Measurements from ENCODE around the gene DENND1C. TPM values are rescaled to one million over a fixed set of nuclear protein-coding genes. Genes with fewer than 3 reads are reported as not detected.
"Not testable (repeated sequence)": the region's sequence is repeated elsewhere in the genome, so short reads cannot be mapped to it uniquely, and the experiment has no call there.

Gene DENND1C
- total RNA-seq, 1 donor from 2014 or later = 70.0 TPM

DNA sequence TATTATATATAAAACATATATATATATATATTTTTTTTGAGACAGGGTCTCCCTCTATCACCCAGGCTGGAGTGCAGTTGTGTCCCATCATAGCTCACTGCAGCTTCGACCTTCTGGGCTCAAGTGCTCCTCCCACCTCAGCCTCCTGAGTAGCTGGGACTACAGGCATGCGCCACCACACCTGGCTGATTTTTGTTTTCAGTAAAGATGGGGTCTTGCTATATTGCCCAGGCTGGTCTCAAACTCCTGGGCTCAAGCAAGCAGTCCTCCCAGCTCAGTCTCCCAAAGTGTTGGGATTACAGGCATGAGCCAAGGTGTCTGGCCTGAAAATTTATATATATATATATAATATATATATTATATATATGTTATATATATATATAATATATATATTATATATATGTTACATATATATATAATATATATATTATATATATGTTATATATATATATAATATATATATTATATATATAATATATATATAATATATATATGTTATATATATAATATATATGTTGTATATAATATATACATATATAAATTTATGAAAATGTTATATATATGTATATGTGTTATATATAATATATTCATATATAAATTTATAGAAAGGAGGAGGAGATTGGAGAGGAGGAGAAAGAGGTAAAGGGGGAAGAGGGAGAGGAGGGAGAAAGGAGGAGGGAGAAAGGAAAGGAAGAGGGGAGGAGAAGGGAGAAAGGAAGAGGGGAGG is 52.7 kb downstream of the DENND1C start:
- intact Hi-C loops (cut with micrococcal nuclease) = loop anchor here (10.0 kb wide), 1 partner anchor 76 kb away; the partner anchor contains the start of gene TUBB4A
- not testable (repeated sequence) for H3K9me3 Mint-ChIP-seq; H3K27ac Mint-ChIP-seq; H3K4me3 Mint-ChIP-seq (ENCODE audit: low read depth); H3K36me3 Mint-ChIP-seq (ENCODE audit: low read depth); DNase-seq (ENCODE audit: low spot score); H3K27me3 Mint-ChIP-seq (ENCODE audit: low read depth)
- H3K4me1 Mint-ChIP-seq (ENCODE audit: low read depth) = peaks cover 10% of the 10 kb centered on the region

DNA sequence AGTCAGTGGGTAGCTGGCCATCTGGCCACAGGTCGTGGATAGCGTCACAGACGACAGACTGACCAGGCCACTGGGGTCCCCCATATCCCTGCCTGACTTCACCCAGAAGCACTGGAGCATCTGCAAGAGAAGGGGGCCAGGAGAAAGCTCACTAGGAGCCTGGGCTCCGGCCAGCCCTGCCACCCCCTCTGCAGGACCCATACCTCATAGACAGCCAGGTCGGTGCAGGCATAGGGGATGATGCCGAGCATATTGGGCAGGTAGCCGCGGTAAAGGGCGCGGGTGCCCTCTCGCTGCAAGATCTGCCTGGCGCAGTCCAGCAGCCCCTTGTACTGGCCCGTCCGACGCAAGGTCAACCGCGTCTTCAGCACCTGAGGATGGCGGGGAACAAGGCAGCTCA is 54.5 kb downstream of the DENND1C start:
- Mint-ChIP-seq H3K4me3 (ENCODE audit: low read depth) (no peak overlapping the region), H3K9me3 (peaks cover 3% of the 10 kb centered on the region), H3K4me1 (ENCODE audit: low read depth) (peaks cover 22% of the 10 kb centered on the region), H3K27me3 (ENCODE audit: low read depth) (no peaks in the 10 kb centered on the region), H3K36me3 (ENCODE audit: low read depth) (peaks cover 19% of the 10 kb centered on the region), H3K27ac (no peak overlapping the region)
- no peak for DNase-seq (ENCODE audit: low spot score)
- intact Hi-C loops (cut with micrococcal nuclease) = loop anchor here (10.0 kb wide), 1 partner anchor 78 kb away; the partner anchor contains the start of gene TUBB4A

DNA sequence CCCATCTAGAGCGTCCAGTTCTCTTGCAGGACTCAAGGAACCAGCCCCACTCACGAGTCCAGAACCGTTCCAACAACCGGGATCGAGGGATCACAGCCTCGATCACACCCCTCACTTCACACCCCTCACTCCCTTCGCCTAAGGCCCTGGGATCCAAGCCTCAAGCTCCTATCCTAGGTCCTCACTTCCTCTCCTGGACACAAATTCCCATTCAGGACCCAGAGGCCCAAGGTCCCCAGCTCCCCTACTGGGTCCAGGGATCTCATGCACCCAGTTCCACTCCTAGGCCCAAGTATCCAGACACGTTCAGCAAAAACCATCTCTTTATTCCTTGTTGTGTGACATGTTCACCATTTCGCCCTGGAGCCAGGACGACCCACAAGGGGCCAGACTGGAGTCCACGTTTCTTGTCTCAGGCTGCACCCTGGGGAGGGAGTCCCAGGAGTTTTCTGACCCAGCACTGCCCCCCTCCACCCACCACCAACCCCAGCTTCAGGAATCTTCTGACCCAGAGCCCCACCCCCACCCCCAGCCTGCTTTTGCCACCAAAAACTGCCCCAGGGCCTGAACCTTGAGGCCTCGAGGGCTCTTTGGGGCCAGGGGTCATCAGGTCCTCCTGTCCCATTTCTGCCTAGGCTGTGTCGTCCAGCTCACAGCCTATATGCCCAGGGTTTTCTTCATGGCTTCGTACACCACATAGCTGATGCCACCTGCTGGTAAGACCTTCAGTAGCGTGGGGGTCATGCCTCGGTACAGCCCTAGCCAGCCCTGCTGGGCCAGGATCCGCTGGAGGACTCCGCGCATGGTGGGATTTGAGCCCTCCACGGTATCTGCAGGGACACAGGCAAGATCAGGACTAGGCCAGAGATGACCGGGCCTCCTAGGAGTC is 55.6 kb downstream of the DENND1C start:
- peaks cover 24% of the 10 kb centered on the region for H3K4me1 Mint-ChIP-seq (ENCODE audit: low read depth)
- DNase-seq (ENCODE audit: low spot score) = no peak
- peaks cover 3% of the 10 kb centered on the region for H3K9me3 Mint-ChIP-seq
- H3K27me3 Mint-ChIP-seq (ENCODE audit: low read depth) = no peaks in the 10 kb centered on the region
- peak overlapping the region; percentile 96 for H3K27ac Mint-ChIP-seq
- H3K4me3 Mint-ChIP-seq (ENCODE audit: low read depth) = peak overlapping the region; percentile 74
- peaks cover 31% of the 10 kb centered on the region for H3K36me3 Mint-ChIP-seq (ENCODE audit: low read depth)
- intact Hi-C loops (cut with micrococcal nuclease) = loop anchor here (1.0 to 10.0 kb wide), 5 partner anchors 33 to 79 kb away; partner anchors contain the start of genes CLPP, GTF2F1 and TUBB4A

DNA sequence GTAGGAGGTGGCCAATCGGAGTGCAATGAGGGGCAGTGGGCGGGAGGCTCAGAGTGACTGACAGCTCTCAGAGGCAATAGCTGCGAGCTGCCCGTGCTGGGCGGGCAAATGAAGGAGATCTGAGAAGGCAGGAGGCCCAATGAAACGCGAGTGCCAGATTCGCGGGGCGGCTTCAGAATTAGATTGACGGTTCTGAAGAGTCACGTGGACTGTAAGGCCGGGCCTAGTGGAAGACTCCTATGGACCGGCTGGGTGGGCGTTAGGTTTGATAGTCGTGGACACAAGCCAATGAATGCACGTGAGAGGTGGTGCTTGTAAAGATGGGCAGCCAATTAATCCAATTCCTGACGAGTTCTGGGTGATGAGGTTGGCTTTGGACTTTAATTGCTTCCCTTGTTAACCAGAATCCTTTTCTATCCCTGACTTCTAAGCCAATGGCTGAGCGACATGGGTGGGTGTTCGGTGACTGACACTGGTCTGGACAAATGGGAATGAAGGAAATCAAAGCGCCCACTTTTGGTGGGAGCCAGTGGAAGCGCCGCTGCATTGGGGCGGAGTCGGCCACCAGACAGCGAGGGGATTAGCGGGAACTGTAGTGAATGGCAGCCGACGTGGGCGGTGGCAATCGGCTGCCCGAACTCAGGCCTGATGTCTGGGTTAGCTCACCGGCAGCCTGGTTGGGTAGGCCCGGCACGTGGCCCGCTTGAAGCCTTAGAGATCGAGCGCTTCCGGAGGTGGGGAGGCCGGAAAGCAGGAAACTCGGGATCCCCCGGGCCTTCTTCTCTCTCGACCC is 56.5 kb downstream of the DENND1C start:
- peak overlapping the region; percentile 74 for H3K4me3 Mint-ChIP-seq (ENCODE audit: low read depth)
- no peaks in the 10 kb centered on the region for H3K27me3 Mint-ChIP-seq (ENCODE audit: low read depth)
- intact Hi-C loops (cut with micrococcal nuclease) = loop anchor here (1.0 to 10.0 kb wide), 5 partner anchors 32 to 80 kb away; partner anchors contain the start of genes CLPP, GTF2F1 and TUBB4A
- peaks cover 3% of the 10 kb centered on the region for H3K9me3 Mint-ChIP-seq
- DNase-seq (ENCODE audit: low spot score) = peak; percentile 100
- H3K27ac Mint-ChIP-seq = peak overlapping the region; percentile 96
- peaks cover 39% of the 10 kb centered on the region for H3K36me3 Mint-ChIP-seq (ENCODE audit: low read depth)
- peaks cover 25% of the 10 kb centered on the region for H3K4me1 Mint-ChIP-seq (ENCODE audit: low read depth)

DNA sequence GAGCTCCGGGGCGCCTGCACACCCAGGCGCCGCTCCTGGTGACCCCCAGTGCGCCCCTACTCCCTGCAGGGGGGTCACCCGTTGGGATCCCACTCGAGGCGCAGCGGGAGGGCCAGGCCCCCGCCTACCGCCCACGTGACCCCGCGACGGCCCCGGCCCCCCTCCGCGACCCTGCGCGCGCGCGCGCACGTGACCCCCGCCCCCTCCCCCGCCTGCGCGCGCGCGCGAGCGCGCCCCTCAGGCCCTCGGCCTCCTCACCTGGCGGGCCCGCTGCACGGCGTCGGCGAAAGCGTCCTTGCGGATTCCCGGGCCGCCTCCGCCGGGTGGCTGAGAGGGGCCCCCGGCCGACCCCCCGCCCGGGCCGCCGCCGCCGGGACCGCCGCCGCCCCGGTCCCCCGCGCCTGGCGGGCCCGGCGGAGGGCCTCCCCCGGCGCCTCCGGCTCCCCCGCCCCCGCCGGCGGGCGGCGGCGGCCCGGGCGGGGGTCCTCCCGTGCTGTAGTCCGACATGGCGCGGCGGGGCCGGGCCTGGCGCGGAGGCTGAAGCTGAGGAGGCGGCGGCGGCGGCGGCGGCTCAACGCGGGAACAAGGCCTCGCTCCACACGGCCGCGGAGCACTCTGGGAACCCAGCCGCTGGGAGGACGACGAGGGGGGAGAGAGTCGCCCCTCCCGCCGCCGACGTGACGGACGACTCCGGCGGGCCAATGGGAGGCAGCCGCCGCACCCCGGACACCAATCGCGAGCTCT is 57.2 kb downstream of the DENND1C start, which contains the start of gene KHSRP:
Gene KHSRP, minus strand, starts transcription at position 617 of the 744 bp plus-strand sequence. Its CDS starts 110 bp downstream, at position 507.
- Mint-ChIP-seq H3K9me3 (peaks cover 3% of the 10 kb centered on the region), H3K27me3 (ENCODE audit: low read depth) (no peaks in the 10 kb centered on the region), H3K36me3 (ENCODE audit: low read depth) (peaks cover 44% of the 10 kb centered on the region), H3K27ac (peak within 1 kb of the TSS; percentile 96), H3K4me3 (ENCODE audit: low read depth) (peak within 1 kb of the TSS; percentile 94), H3K4me1 (ENCODE audit: low read depth) (peaks cover 21% of the 10 kb centered on the region)
- no peak for DNase-seq (ENCODE audit: low spot score)
- intact Hi-C loops (cut with micrococcal nuclease) = loop anchor here (2.0 to 10.0 kb wide), 2 partner anchors 64 to 80 kb away; partner anchors contain the start of genes CLPP and TUBB4A

DNA sequence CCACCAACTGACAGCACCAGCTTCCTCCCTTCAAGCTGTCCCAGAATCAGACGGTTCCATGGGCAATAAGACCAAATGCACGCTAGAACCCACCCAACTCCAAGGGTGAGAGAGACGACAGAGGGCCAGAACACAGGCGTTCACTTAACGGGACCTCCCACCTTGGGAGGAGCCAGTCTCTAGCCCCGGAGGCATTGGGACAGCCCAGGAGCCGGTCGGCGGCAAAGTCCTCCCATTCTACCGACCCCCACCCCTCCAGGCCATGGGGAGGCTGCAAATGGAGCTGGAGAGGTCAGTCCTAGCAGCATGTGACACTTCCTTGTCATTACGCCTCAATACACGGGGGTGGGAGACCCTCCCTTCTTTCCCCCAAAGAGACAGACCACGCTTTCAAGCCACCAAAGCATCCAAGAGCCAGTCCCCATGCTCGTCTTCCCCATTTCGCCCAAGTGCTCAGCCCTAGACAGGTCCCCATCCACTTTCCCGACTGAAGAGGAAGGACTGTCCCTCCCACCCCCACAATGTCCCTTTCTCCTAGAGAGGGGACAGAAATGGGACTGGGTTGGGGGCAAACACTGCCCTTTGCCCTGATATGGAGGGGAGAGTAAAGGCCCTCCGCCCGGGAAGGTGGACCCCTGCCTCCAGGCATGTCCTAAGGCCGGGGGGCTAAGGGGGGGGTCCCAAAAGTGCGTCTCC is 57.9 kb downstream of the DENND1C start:
- intact Hi-C loops (cut with micrococcal nuclease) = loop anchor here (2.0 to 10.0 kb wide), 2 partner anchors 63 to 81 kb away; partner anchors contain the start of genes CLPP and TUBB4A
- Mint-ChIP-seq H3K36me3 (ENCODE audit: low read depth) (peaks cover 51% of the 10 kb centered on the region), H3K4me1 (ENCODE audit: low read depth) (peaks cover 21% of the 10 kb centered on the region), H3K4me3 (ENCODE audit: low read depth) (peak overlapping the region; percentile 94), H3K27me3 (ENCODE audit: low read depth) (no peaks in the 10 kb centered on the region), H3K27ac (peak overlapping the region; percentile 74), H3K9me3 (peaks cover 3% of the 10 kb centered on the region)
- peak; percentile 44 for DNase-seq (ENCODE audit: low spot score)

DNA sequence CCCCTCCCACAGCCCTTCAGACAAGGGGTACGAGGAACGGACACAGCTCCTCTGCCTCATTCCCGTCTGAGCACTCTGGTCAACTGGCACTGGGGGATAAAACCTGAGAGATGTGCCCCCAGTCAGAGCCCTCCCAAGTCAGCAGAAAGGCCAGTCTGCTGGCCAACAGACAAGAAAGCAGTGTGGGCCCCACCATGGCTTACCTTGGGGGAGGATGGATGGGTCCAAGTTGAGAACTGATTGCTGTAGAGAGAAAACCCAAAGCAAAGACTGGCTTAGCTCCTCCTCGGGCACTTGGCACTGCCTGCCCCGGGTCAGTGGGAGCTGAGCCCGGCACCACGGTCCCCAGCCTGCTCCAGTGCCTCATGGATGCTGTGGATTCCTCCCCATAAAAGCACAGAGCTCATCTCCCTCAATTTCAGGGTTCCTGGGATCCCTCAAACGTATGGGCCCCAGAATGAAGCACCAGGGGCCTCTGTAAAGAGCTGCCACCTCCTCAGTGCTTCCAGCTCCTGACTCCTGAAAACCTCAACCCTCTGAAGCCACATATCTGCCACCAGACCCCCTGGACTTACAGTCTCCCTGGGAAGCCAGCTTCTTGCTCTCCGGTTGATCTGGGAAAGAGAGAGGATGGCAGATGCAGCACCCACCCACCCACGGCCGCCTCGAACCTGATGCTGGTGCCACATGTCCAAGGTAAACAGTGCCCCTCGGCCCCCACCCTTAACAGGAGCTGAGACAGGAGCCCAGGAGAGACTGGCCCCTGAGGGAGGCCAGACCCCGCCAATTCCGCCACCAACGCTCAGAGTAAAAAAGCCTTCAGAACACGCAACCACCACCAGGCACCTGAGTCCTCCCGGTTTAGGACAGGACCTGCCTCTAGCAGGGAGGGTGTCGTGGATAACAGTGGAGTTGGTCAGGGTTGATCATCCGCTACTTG is 60.2 kb downstream of the DENND1C start:
- Mint-ChIP-seq H3K4me3 (ENCODE audit: low read depth) (no peak overlapping the region), H3K4me1 (ENCODE audit: low read depth) (peaks cover 21% of the 10 kb centered on the region), H3K27me3 (ENCODE audit: low read depth) (no peaks in the 10 kb centered on the region), H3K27ac (no peak overlapping the region), H3K36me3 (ENCODE audit: low read depth) (peaks cover 73% of the 10 kb centered on the region), H3K9me3 (peaks cover 3% of the 10 kb centered on the region)
- intact Hi-C loops (cut with micrococcal nuclease) = loop anchor here (10.0 kb wide), 1 partner anchor 83 kb away; the partner anchor contains the start of gene TUBB4A
- DNase-seq (ENCODE audit: low spot score) = no peak

DNA sequence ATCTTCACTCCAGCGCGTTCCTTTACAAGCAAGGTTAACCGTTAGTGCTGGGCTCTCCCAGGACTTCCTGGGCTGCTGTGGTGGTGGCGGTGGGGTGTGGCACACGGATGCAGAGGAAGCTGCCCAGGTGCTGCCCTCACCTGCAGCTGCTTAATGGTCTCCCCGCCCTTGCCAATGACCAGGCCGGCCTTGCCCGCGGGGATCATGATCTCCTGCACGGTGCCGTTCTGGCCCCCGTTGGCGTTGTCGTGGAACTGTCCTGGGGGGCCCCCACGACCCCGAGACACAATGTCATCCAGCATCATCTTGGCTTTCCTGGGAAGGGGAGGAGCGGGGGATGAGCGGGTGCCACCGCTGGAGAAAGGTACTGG is 63.0 kb downstream of the DENND1C start:
- intact Hi-C loops (cut with micrococcal nuclease) = no loop called here
- Mint-ChIP-seq H3K4me3 (ENCODE audit: low read depth) (no peak overlapping the region), H3K4me1 (ENCODE audit: low read depth) (peaks cover 14% of the 10 kb centered on the region), H3K27ac (no peak overlapping the region), H3K36me3 (ENCODE audit: low read depth) (peaks cover 88% of the 10 kb centered on the region), H3K27me3 (ENCODE audit: low read depth) (no peaks in the 10 kb centered on the region), H3K9me3 (no peaks in the 10 kb centered on the region)
- no peak for DNase-seq (ENCODE audit: low spot score)

DNA sequence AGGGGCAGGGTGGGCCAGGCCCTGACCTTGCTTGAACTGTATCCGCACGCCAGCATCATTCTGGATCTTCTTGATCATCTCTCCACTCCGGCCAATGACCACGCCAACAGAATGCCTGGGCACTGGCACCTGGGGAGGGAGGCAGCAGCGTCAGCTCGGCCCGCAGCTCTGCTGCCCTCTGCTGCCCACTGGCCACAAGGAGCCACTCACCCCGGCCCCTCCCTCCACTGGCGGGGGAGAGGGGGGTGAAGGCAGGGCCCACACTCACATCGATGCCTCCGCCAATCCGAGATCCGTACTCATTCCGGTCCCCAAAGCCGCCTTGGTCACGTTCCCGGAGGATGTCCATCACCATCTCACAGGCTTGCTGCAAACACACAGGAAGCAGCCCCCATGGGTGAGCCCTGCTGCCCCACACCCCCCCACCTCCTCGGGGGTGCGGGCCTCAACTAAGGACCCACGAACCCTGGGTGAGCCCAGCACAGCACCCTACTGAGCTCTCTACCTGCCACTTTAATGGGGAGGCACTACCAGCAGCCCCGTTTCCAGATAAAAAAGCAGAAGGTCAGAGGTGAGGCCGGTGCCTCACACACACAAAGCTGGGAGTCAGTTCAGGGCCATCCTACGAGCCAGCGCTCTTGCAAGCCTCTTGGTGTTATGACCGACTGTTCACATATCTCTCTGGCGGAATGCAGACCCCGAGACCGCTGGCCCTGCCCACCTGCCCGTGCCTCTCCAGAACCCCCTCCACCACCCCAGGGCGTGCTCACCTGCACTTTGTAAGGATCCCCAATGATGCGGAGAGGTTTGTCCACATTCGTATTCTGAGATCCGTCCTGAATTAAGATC is 63.6 kb downstream of the DENND1C start:
- Mint-ChIP-seq H3K27me3 (ENCODE audit: low read depth) (no peaks in the 10 kb centered on the region), H3K36me3 (ENCODE audit: low read depth) (peaks cover 82% of the 10 kb centered on the region), H3K4me1 (ENCODE audit: low read depth) (peaks cover 9% of the 10 kb centered on the region), H3K9me3 (no peaks in the 10 kb centered on the region), H3K4me3 (ENCODE audit: low read depth) (no peak overlapping the region), H3K27ac (no peak overlapping the region)
- intact Hi-C loops (cut with micrococcal nuclease) = no loop called here
- no peak for DNase-seq (ENCODE audit: low spot score)
